Measurements from ENCODE around the gene NDFIP2. TPM values are rescaled to one million over a fixed set of nuclear protein-coding genes. Genes with fewer than 3 reads are reported as not detected.

NDFIP2 gene
- polyA plus RNA-seq, 2 of the 4 experiments (the other 2 are of a cell fraction), result 23.2 to 39.9 TPM

- ChIA-PET POLR2A (interaction anchor here (1.0 kb wide), 1 partner anchor 118 kb away, joined by 3 read pairs; no protein-coding TSS in a partner anchor), CTCF (interaction anchor here (0.6 to 4.7 kb wide), 7 partner anchors 56 to 135 kb away, joined by 3 to 52 read pairs (median 4); no protein-coding TSS in a partner anchor)
- 0% methylated on average over 1 of the region's 1 CpG for whole genome bisulfite sequencing (ENCODE audit: missing lambda C conversion rate)
- Histone ChIP-seq H3K27ac (no peak overlapping the region), H3K4me2 (no peak overlapping the region), H3K4me3 (no peak overlapping the region), H3K9me3 (no peaks in the 10 kb centered on the region), H3K4me1 (no peaks in the 10 kb centered on the region)
- DNase-seq (ENCODE audit: low read depth in 1 of 2, low spot score in 1 of 2), result peak; percentile 9 to 61
- peak; percentile 13 for FAIRE-seq
- no peak for TF ChIP-seq CBX8 (IDR thresholded peaks at IDR 0.05)
- peak; percentile 3 for TF ChIP-seq MAFK (IDR thresholded peaks at IDR 0.05; ENCODE audit: partially characterized antibody)
- TF ChIP-seq KDM1A (IDR thresholded peaks at IDR 0.05; ENCODE audit: low read depth), result no peak
- no peak for TF ChIP-seq POLR2A (IDR thresholded peaks at IDR 0.05; ENCODE audit: low read length)
- peak; percentile 79 for TF ChIP-seq SMC3 (IDR thresholded peaks at IDR 0.05)
- TF ChIP-seq RAD21 (conservative IDR thresholded peaks at IDR 0.05 in 1 of 2, IDR thresholded peaks at IDR 0.05 in 1 of 2), result peak; percentile 82 to 83
- TF ChIP-seq CTCF (IDR thresholded peaks at IDR 0.05), result peak; percentile 76
- ATAC-seq, result peak; percentile 47 to 62; a peak in 2 of 6 replicates
Measured at GRCh38 chr13:79541426-79542049, 60.6 kb downstream of the NDFIP2 start.

GRCh38 chr13:79543883-79544282 is 62.9 kb downstream of the NDFIP2 start:
- no peak for DNase-seq (ENCODE audit: low read depth in 1 of 2, low spot score in 1 of 2)
- no peak overlapping the region for H3K4me3 ChIP-seq
- H3K4me2 ChIP-seq, result no peak overlapping the region
- CTCF ChIA-PET, result interaction anchor here (0.6 to 4.5 kb wide), 3 partner anchors 86 to 598 kb away, joined by 3 to 33 read pairs (median 4); no protein-coding TSS in a partner anchor
- H3K9me3 ChIP-seq, result no peaks in the 10 kb centered on the region
- H3K27ac ChIP-seq, result no peak overlapping the region
- no peak for FAIRE-seq
- TF ChIP-seq FOSL2 (IDR thresholded peaks at IDR 0.05), result no peak
- TF ChIP-seq FOSL2 (CRISPR knock-in tag; IDR thresholded peaks at IDR 0.05), result no peak
- no peak for TF ChIP-seq ZFP36 (IDR thresholded peaks at IDR 0.05; ENCODE audit: borderline replicate concordance, partially characterized antibody)
- TF ChIP-seq RNF2 (IDR thresholded peaks at IDR 0.05; ENCODE audit: borderline replicate concordance, low read depth), result no peak
- no peak for TF ChIP-seq TFCP2L1 (CRISPR knock-in tag; IDR thresholded peaks at IDR 0.05)
- TF ChIP-seq MAZ (IDR thresholded peaks at IDR 0.05; ENCODE audit: borderline replicate concordance, low read depth, low read length), result no peak
- no peak for TF ChIP-seq ZSCAN20 (CRISPR knock-in tag; IDR thresholded peaks at IDR 0.05)
- TF ChIP-seq SREBF2 (IDR thresholded peaks at IDR 0.05), result no peak
- ATAC-seq, result no peak
- WGBS (ENCODE audit: missing lambda C conversion rate), result 63% methylated on average over 1 of the region's 1 CpG
- peaks cover 12% of the 10 kb centered on the region; the same call in 1 of the 3 replicates for H3K4me1 ChIP-seq
- POLR2A ChIA-PET, result no interaction called here

- DNase-seq (ENCODE audit: low read depth in 1 of 2, low spot score in 1 of 2) (no peak), FAIRE-seq (no peak), ATAC-seq (no peak)
- Histone ChIP-seq H3K9me3 (no peaks in the 10 kb centered on the region), H3K4me2 (no peak overlapping the region), H3K4me3 (no peak overlapping the region), H3K4me1 (peaks cover 15% of the 10 kb centered on the region; the same call in 1 of the 3 replicates), H3K27ac (no peak overlapping the region)
- ChIA-PET POLR2A (no interaction called here), CTCF (interaction anchor here (0.7 kb wide), 1 partner anchor 521 kb away, joined by 3 read pairs; no protein-coding TSS in a partner anchor)
- WGBS (ENCODE audit: missing lambda C conversion rate), result 88% methylated on average over 4 of the region's 4 CpGs
- TF ChIP-seq ZFP36 (IDR thresholded peaks at IDR 0.05; ENCODE audit: borderline replicate concordance, partially characterized antibody) (no peak), HDAC2 (IDR thresholded peaks at IDR 0.05) (no peak), SMC3 (IDR thresholded peaks at IDR 0.05) (no peak), ATOH8 (CRISPR knock-in tag; IDR thresholded peaks at IDR 0.05; ENCODE audit: low read depth) (no peak), CBX8 (IDR thresholded peaks at IDR 0.05) (no peak), E2F6 (IDR thresholded peaks at IDR 0.05; ENCODE audit: borderline replicate concordance, low read depth) (no peak), EP300 (IDR thresholded peaks at IDR 0.05) (no peak), SREBF2 (IDR thresholded peaks at IDR 0.05) (no peak), RCOR1 (IDR thresholded peaks at IDR 0.05; ENCODE audit: low read depth, low read length) (no peak), TP53 (CRISPR knock-in tag; IDR thresholded peaks at IDR 0.05) (no peak), JUNB (IDR thresholded peaks at IDR 0.05) (no peak), MAZ (IDR thresholded peaks at IDR 0.05; ENCODE audit: borderline replicate concordance, low read depth, low read length) (no peak), CTCF (IDR thresholded peaks at IDR 0.05) (no peak), ESRRA (IDR thresholded peaks at IDR 0.05; ENCODE audit: borderline replicate concordance, low read length) (no peak), TFCP2L1 (CRISPR knock-in tag; IDR thresholded peaks at IDR 0.05) (no peak)
Measured at GRCh38 chr13:79547211-79548195, 66.5 kb downstream of the NDFIP2 start.

Data from A549 (cell line).